ENCODE measurements around the gene TIMM10. TPM values are rescaled to one million over a fixed set of nuclear protein-coding genes. Genes with fewer than 3 reads are reported as not detected.
"Not testable (repeated sequence)": the region's sequence is repeated elsewhere in the genome, so short reads cannot be mapped to it uniquely, and the experiment has no call there.

Gene TIMM10
- total and polyA plus RNA-seq, 12 donors = 23.9 to 89.0 (median 53.7) TPM

GRCh38 chr11:57539342-57539741 is 8.8 kb upstream of the TIMM10 start:
- WGBS, 4 donors = 42 to 55% (median 45%) methylated on average over 1 of the region's 1 CpG
- Histone ChIP-seq H3K36me3 (replicated peaks in 1 of 2) (no peaks in the 10 kb centered on the region), H3K9me3 (replicated peaks in 1 of 3) (no peaks in the 10 kb centered on the region), H3K4me1 (replicated peaks in 1 of 2) (no peaks in the 10 kb centered on the region), H3K27ac (no peak overlapping the region), H3K4me3 (no peak overlapping the region), H3K27me3 (no peaks in the 10 kb centered on the region)
- DNase-seq = no peak
- intact Hi-C loops (cut with DNase I) = no loop called here
- TF ChIP-seq POLR2A (IDR thresholded peaks at IDR 0.05) (no peak), CTCF (IDR thresholded peaks at IDR 0.05) (no peak)

- WGBS, 4 donors = 59 to 69% (median 63%) methylated on average over 9 to 14 of the region's 14 CpGs
- no peak within 1 kb of the TSS for H3K4me3 ChIP-seq
- H3K27me3 ChIP-seq = no peaks in the 10 kb centered on the region
- no peak for DNase-seq
- no peaks in the 10 kb centered on the region for H3K36me3 ChIP-seq (replicated peaks in 1 of 2)
- intact Hi-C loops (cut with DNase I) = no loop called here
- no peak within 1 kb of the TSS for H3K27ac ChIP-seq
- TF ChIP-seq POLR2A (IDR thresholded peaks at IDR 0.05) = no peak
- no peak for TF ChIP-seq CTCF (IDR thresholded peaks at IDR 0.05)
- H3K9me3 ChIP-seq (replicated peaks in 1 of 3) = no peaks in the 10 kb centered on the region
- H3K4me1 ChIP-seq (replicated peaks in 1 of 2) = no peaks in the 10 kb centered on the region
Measured at GRCh38 chr11:57536947-57537619, 6.5 kb upstream of the TIMM10 start, which contains the start of gene SMTNL1. Gene SMTNL1 (plus strand): TSS chr11:57537595. CDS start chr11:57542643, 5,048 bp downstream.

GRCh38 chr11:57534449-57534848 is 3.9 kb upstream of the TIMM10 start:
- H3K4me1 ChIP-seq (replicated peaks in 1 of 2) = peaks cover 8 to 16% of the 10 kb centered on the region in 2 donors
- H3K9me3 ChIP-seq (replicated peaks in 1 of 3); H3K4me3 ChIP-seq; H3K36me3 ChIP-seq (replicated peaks in 1 of 2); H3K27ac ChIP-seq; intact Hi-C loops (cut with DNase I); DNase-seq; H3K27me3 ChIP-seq: not testable (repeated sequence)
- 87 to 93% (median 88%) methylated on average over 7 of the region's 7 CpGs for WGBS, 4 donors

GRCh38 chr11:57530215-57530595 is 349 bp downstream of the TIMM10 start:
- WGBS, 4 donors = 0 to 6% (median 2%) methylated on average over 6 to 17 of the region's 17 CpGs
- H3K27me3 ChIP-seq = no peaks in the 10 kb centered on the region
- H3K27ac ChIP-seq = peak overlapping the region in 3 of 5 donors; percentile 41 to 74 (median 67)
- H3K36me3 ChIP-seq (replicated peaks in 1 of 2) = no peaks in the 10 kb centered on the region
- DNase-seq = peak in 3 of 7 donors; percentile 19 to 31 (median 21)
- intact Hi-C loops (cut with DNase I) = no loop called here
- TF ChIP-seq POLR2A (IDR thresholded peaks at IDR 0.05) = no peak
- H3K4me3 ChIP-seq = peak overlapping the region; percentile 38 to 93 (median 69)
- peaks cover 8 to 18% of the 10 kb centered on the region in 2 donors for H3K4me1 ChIP-seq (replicated peaks in 1 of 2)
- H3K9me3 ChIP-seq (replicated peaks in 1 of 3) = no peaks in the 10 kb centered on the region

- Histone ChIP-seq H3K4me1 (replicated peaks in 1 of 2) (peaks cover 8 to 18% of the 10 kb centered on the region in 2 donors), H3K27me3 (no peaks in the 10 kb centered on the region), H3K4me3 (no peak overlapping the region), H3K27ac (no peak overlapping the region), H3K9me3 (replicated peaks in 1 of 3) (no peaks in the 10 kb centered on the region), H3K36me3 (replicated peaks in 1 of 2) (no peaks in the 10 kb centered on the region)
- no peak for TF ChIP-seq POLR2A (IDR thresholded peaks at IDR 0.05)
- TF ChIP-seq CTCF (IDR thresholded peaks at IDR 0.05) = no peak
- DNase-seq = no peak
- intact Hi-C loops (cut with DNase I) = loop anchor here (5.0 to 10.0 kb wide), 3 partner anchors 37 to 174 kb away; partner anchors contain the start of gene RTN4RL2 (in 1 of the 2)
Measured at GRCh38 chr11:57529012-57529411, 1.5 kb downstream of the TIMM10 start.
